ENCODE data around the gene KMT5B.

DNA sequence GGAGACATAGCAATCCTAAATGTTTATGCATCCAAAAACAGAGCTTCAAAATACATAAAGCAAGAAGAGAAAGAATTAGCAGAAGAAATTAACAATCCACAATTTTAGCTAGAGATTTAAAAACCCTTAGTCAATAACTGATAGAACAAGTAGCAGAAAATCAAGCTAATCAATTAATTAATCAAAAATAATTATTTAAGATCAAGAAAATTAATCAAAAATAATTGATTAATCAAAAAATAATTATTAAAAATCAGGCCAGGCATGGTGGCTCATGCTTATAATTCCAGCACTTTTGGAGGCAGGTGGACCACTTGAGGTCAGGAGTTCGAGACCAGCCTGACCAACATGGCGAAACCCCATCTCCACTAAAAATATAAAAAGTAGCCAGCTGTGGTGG is 29.5 kb upstream of the KMT5B start:
- no peak for TF ChIP-seq EZH2 (IDR thresholded peaks at IDR 0.05; ENCODE audit: borderline replicate concordance, insufficient read depth, low read depth, low read length, poor library complexity, severe bottlenecking)
- TF ChIP-seq, protein P1, sequence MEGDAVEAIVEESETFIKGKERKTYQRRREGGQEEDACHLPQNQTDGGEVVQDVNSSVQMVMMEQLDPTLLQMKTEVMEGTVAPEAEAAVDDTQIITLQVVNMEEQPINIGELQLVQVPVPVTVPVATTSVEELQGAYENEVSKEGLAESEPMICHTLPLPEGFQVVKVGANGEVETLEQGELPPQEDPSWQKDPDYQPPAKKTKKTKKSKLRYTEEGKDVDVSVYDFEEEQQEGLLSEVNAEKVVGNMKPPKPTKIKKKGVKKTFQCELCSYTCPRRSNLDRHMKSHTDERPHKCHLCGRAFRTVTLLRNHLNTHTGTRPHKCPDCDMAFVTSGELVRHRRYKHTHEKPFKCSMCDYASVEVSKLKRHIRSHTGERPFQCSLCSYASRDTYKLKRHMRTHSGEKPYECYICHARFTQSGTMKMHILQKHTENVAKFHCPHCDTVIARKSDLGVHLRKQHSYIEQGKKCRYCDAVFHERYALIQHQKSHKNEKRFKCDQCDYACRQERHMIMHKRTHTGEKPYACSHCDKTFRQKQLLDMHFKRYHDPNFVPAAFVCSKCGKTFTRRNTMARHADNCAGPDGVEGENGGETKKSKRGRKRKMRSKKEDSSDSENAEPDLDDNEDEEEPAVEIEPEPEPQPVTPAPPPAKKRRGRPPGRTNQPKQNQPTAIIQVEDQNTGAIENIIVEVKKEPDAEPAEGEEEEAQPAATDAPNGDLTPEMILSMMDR (IDR thresholded peaks at IDR 0.05), result no peak

All from B cell (primary cell).